ENCODE data around the gene CDK19.
"Not testable (repeated sequence)": the region's sequence is repeated elsewhere in the genome, so short reads cannot be mapped to it uniquely, and the experiment has no call there.

CDK19 gene

GRCh38 chr6:110609101-110609500 is 206.2 kb downstream of the CDK19 start:
- H4K20me1 ChIP-seq (ENCODE audit: insufficient read depth, low read length): no peaks in the 10 kb centered on the region
- H3F3A ChIP-seq (ENCODE audit: insufficient read depth, low read length): no peaks in the 10 kb centered on the region
- no peaks in the 10 kb centered on the region for H3K27me3 ChIP-seq (ENCODE audit: insufficient read depth, low read length)
- no peak overlapping the region for H3K9ac ChIP-seq (ENCODE audit: low read length)
- no peaks in the 10 kb centered on the region for H3K4me1 ChIP-seq (ENCODE audit: insufficient read depth, low read length, severe bottlenecking)
- no peak overlapping the region for H3K4me3 ChIP-seq (ENCODE audit: low read depth, low read length, poor library complexity, severe bottlenecking)
- H3K9me3 ChIP-seq (ENCODE audit: low read length): no peaks in the 10 kb centered on the region
- no peak overlapping the region for H3K4me2 ChIP-seq (ENCODE audit: low read length)
- TF ChIP-seq CTCF (IDR thresholded peaks at IDR 0.05; ENCODE audit: low read length) (no peak), EZH2 (IDR thresholded peaks at IDR 0.05; ENCODE audit: borderline replicate concordance, low read length) (no peak)
- no peaks in the 10 kb centered on the region for H3K9me2 ChIP-seq (ENCODE audit: low read depth, low read length)
- peaks cover 24% of the 10 kb centered on the region; the same call in 1 of the 2 replicates for H3K36me3 ChIP-seq (ENCODE audit: insufficient read depth, low read length)
- H2AFZ ChIP-seq (ENCODE audit: low read length): no peak overlapping the region
- H3K27ac ChIP-seq (ENCODE audit: low read depth, low read length, poor library complexity, severe bottlenecking): no peak overlapping the region
- no peaks in the 10 kb centered on the region for H3K79me2 ChIP-seq (ENCODE audit: insufficient read depth, low read length)

- H2AFZ ChIP-seq (ENCODE audit: low read length): no peak overlapping the region
- H3K4me1 ChIP-seq (ENCODE audit: insufficient read depth, low read length, severe bottlenecking): no peaks in the 10 kb centered on the region
- no peaks in the 10 kb centered on the region for H3K9me3 ChIP-seq (ENCODE audit: low read length)
- no peak overlapping the region for H3K4me2 ChIP-seq (ENCODE audit: low read length)
- no peak for TF ChIP-seq EZH2 (IDR thresholded peaks at IDR 0.05; ENCODE audit: borderline replicate concordance, low read length)
- TF ChIP-seq CTCF (IDR thresholded peaks at IDR 0.05; ENCODE audit: low read length): no peak
- no peak overlapping the region for H3K4me3 ChIP-seq (ENCODE audit: low read depth, low read length, poor library complexity, severe bottlenecking)
- peaks cover 16% of the 10 kb centered on the region; the same call in 1 of the 2 replicates for H3K36me3 ChIP-seq (ENCODE audit: insufficient read depth, low read length)
- no peaks in the 10 kb centered on the region for H3K27me3 ChIP-seq (ENCODE audit: insufficient read depth, low read length)
- no peaks in the 10 kb centered on the region for H3F3A ChIP-seq (ENCODE audit: insufficient read depth, low read length)
- H3K27ac ChIP-seq (ENCODE audit: low read depth, low read length, poor library complexity, severe bottlenecking): no peak overlapping the region
- no peaks in the 10 kb centered on the region for H4K20me1 ChIP-seq (ENCODE audit: insufficient read depth, low read length)
- H3K9ac ChIP-seq (ENCODE audit: low read length): no peak overlapping the region
- H3K79me2 ChIP-seq (ENCODE audit: insufficient read depth, low read length): no peaks in the 10 kb centered on the region
- no peaks in the 10 kb centered on the region for H3K9me2 ChIP-seq (ENCODE audit: low read depth, low read length)
These were observed 207.1 kb downstream of the CDK19 start for GRCh38 chr6:110608151-110608550.

GRCh38 chr6:110606151-110606550 is 209.1 kb downstream of the CDK19 start:
- TF ChIP-seq EZH2 (IDR thresholded peaks at IDR 0.05; ENCODE audit: borderline replicate concordance, low read length) (no peak), CTCF (IDR thresholded peaks at IDR 0.05; ENCODE audit: low read length) (no peak)
- H3K4me2 ChIP-seq (ENCODE audit: low read length): no peak overlapping the region
- no peaks in the 10 kb centered on the region for H3K9me2 ChIP-seq (ENCODE audit: low read depth, low read length)

GRCh38 chr6:110600640-110601039 is 214.6 kb downstream of the CDK19 start:
- not testable (repeated sequence) for H3K4me2 ChIP-seq (ENCODE audit: low read length); H3K9me2 ChIP-seq (ENCODE audit: low read depth, low read length); H3K4me3 ChIP-seq (ENCODE audit: low read depth, low read length, poor library complexity, severe bottlenecking); H3K36me3 ChIP-seq (ENCODE audit: insufficient read depth, low read length); H3K4me1 ChIP-seq (ENCODE audit: insufficient read depth, low read length, severe bottlenecking); H4K20me1 ChIP-seq (ENCODE audit: insufficient read depth, low read length); H2AFZ ChIP-seq (ENCODE audit: low read length); H3F3A ChIP-seq (ENCODE audit: insufficient read depth, low read length); H3K9me3 ChIP-seq (ENCODE audit: low read length); H3K27ac ChIP-seq (ENCODE audit: low read depth, low read length, poor library complexity, severe bottlenecking); H3K9ac ChIP-seq (ENCODE audit: low read length); H3K27me3 ChIP-seq (ENCODE audit: insufficient read depth, low read length); H3K79me2 ChIP-seq (ENCODE audit: insufficient read depth, low read length)

More at GRCh38 chr6:110606151-110606550, 209.1 kb downstream of the CDK19 start:
- H3F3A ChIP-seq (ENCODE audit: insufficient read depth, low read length): no peaks in the 10 kb centered on the region
- H3K27me3 ChIP-seq (ENCODE audit: insufficient read depth, low read length): no peaks in the 10 kb centered on the region
- H3K79me2 ChIP-seq (ENCODE audit: insufficient read depth, low read length): no peaks in the 10 kb centered on the region
- no peak overlapping the region for H2AFZ ChIP-seq (ENCODE audit: low read length)
- no peaks in the 10 kb centered on the region for H4K20me1 ChIP-seq (ENCODE audit: insufficient read depth, low read length)
- no peak overlapping the region for H3K9ac ChIP-seq (ENCODE audit: low read length)
- peaks cover 7% of the 10 kb centered on the region; the same call in 1 of the 2 replicates for H3K36me3 ChIP-seq (ENCODE audit: insufficient read depth, low read length)
- H3K4me1 ChIP-seq (ENCODE audit: insufficient read depth, low read length, severe bottlenecking): no peaks in the 10 kb centered on the region
- no peak overlapping the region for H3K4me3 ChIP-seq (ENCODE audit: low read depth, low read length, poor library complexity, severe bottlenecking)
- no peaks in the 10 kb centered on the region for H3K9me3 ChIP-seq (ENCODE audit: low read length)
- no peak overlapping the region for H3K27ac ChIP-seq (ENCODE audit: low read depth, low read length, poor library complexity, severe bottlenecking)

Measured in OCI-LY1 (cell line).